Large intestine (tissue), 3 donors: ENCODE data around the gene ERVFRD-1. TPM values are rescaled to one million over a fixed set of nuclear protein-coding genes. Genes with fewer than 3 reads are reported as not detected.

Source experiments
- DNase-seq, 2 donors: peaks; one replicate each; pipeline versions ENCODE4 v3.0.0 to v3.0.0-alpha.2; 2013
- H3K27ac ChIP-seq: one replicate; pipeline ENCODE4 v1.5.1; 2013; ENCODE audit warnings: low read length
- H3K27me3 ChIP-seq: 2 replicates; pipeline ENCODE4 v1.6.1; 2013; ENCODE audit warnings: low read length; ENCODE audit not compliant: control insufficient read depth, insufficient read depth
- H3K36me3 ChIP-seq: 2 replicates; pipeline ENCODE4 v1.6.1; 2013; ENCODE audit warnings: low read length; ENCODE audit not compliant: control insufficient read depth, insufficient read depth
- H3K4me1 ChIP-seq: one replicate; pipeline ENCODE4 v1.6.1; 2013; ENCODE audit warnings: low read length; ENCODE audit not compliant: control insufficient read depth, insufficient read depth
- H3K4me3 ChIP-seq: one replicate; pipeline ENCODE4 v1.5.1; 2013; ENCODE audit warnings: low read length
- H3K9me3 ChIP-seq: one replicate; pipeline ENCODE4 v1.6.1; 2013; ENCODE audit warnings: mild to moderate bottlenecking, low read depth, low read length, moderate library complexity; ENCODE audit not compliant: control insufficient read depth
- WGBS: methylation state at CpG from one replicate; pipeline ENCODE4 v1.1.5; 2013; ENCODE audit warnings: low lambda C conversion rate; ENCODE audit not compliant: insufficient coverage; 5-methylcytosine and 5-hydroxymethylcytosine counted together
- polyA plus RNA-seq: library from polyadenylated mRNA; unstranded; fragments of 120-200 nt; gene quantifications from one replicate; pipeline ENCODE4 v1.2.1, GENCODE V29; 2013

Gene ERVFRD-1
- polyA plus RNA-seq, 1 donor, result 1.3 TPM

- Histone ChIP-seq H3K27ac (peak overlapping the region; percentile 44), H3K4me1 (no peaks in the 10 kb centered on the region), H3K4me3 (no peak overlapping the region), H3K27me3 (no peaks in the 10 kb centered on the region), H3K9me3 (no peaks in the 10 kb centered on the region), H3K36me3 (no peaks in the 10 kb centered on the region)
- WGBS, result 84% methylated on average over 5 of the region's 10 CpGs
- peak; percentile 74 to 80 for DNase-seq
These were observed 32.2 kb upstream of the ERVFRD-1 start for GRCh38 chr6:11143394-11144371.

GRCh38 chr6:11142296-11143027, 30.9 kb upstream of the ERVFRD-1 start:
- Histone ChIP-seq H3K27ac (no peak overlapping the region), H3K36me3 (no peaks in the 10 kb centered on the region), H3K4me1 (no peaks in the 10 kb centered on the region), H3K9me3 (no peaks in the 10 kb centered on the region), H3K27me3 (no peaks in the 10 kb centered on the region), H3K4me3 (no peak overlapping the region)
- DNase-seq, result no peak
- WGBS, result 100% methylated on average over 2 of the region's 8 CpGs

GRCh38 chr6:11141295-11141694, 29.8 kb upstream of the ERVFRD-1 start:
- Histone ChIP-seq H3K27ac (no peak overlapping the region), H3K4me3 (no peak overlapping the region), H3K9me3 (no peaks in the 10 kb centered on the region), H3K36me3 (no peaks in the 10 kb centered on the region), H3K27me3 (no peaks in the 10 kb centered on the region), H3K4me1 (no peaks in the 10 kb centered on the region)
- no peak for DNase-seq
- no CpG with 5 or more reads among the region's 3 CpGs for WGBS

- H3K36me3 ChIP-seq, result peaks cover 9% of the 10 kb centered on the region
- H3K4me3 ChIP-seq, result no peak overlapping the region
- H3K27ac ChIP-seq, result no peak overlapping the region
- 93% methylated on average over 2 of the region's 3 CpGs for WGBS
- DNase-seq, result no peak
- H3K4me1 ChIP-seq, result no peaks in the 10 kb centered on the region
- H3K9me3 ChIP-seq, result no peaks in the 10 kb centered on the region
- H3K27me3 ChIP-seq, result no peaks in the 10 kb centered on the region
These were observed 28.5 kb upstream of the ERVFRD-1 start for GRCh38 chr6:11140056-11140455.

GRCh38 chr6:11139051-11139960, 27.8 kb upstream of the ERVFRD-1 start:
- WGBS, result 100% methylated on average over 1 of the region's 3 CpGs
- H3K36me3 ChIP-seq, result peaks cover 12% of the 10 kb centered on the region

GRCh38 chr6:11136809-11137208, 25.3 kb upstream of the ERVFRD-1 start:
- H3K36me3 ChIP-seq, result peaks cover 13% of the 10 kb centered on the region
- no peak for DNase-seq
- H3K9me3 ChIP-seq, result no peaks in the 10 kb centered on the region
- no peak overlapping the region for H3K27ac ChIP-seq
- no peaks in the 10 kb centered on the region for H3K27me3 ChIP-seq
- H3K4me1 ChIP-seq, result no peaks in the 10 kb centered on the region
- H3K4me3 ChIP-seq, result no peak overlapping the region

More at GRCh38 chr6:11139051-11139960, 27.8 kb upstream of the ERVFRD-1 start:
- no peaks in the 10 kb centered on the region for H3K4me1 ChIP-seq
- no peak for DNase-seq
- H3K4me3 ChIP-seq, result no peak overlapping the region
- H3K9me3 ChIP-seq, result no peaks in the 10 kb centered on the region
- H3K27ac ChIP-seq, result no peak overlapping the region
- no peaks in the 10 kb centered on the region for H3K27me3 ChIP-seq

GRCh38 chr6:11133281-11133680, 21.8 kb upstream of the ERVFRD-1 start:
- Histone ChIP-seq H3K9me3 (no peaks in the 10 kb centered on the region), H3K4me3 (no peak overlapping the region), H3K36me3 (peaks cover 13% of the 10 kb centered on the region), H3K27ac (no peak overlapping the region), H3K27me3 (no peaks in the 10 kb centered on the region), H3K4me1 (no peaks in the 10 kb centered on the region)
- 93% methylated on average over 3 of the region's 5 CpGs for WGBS
- DNase-seq, result no peak

- no peak for DNase-seq
- no peak overlapping the region for H3K4me3 ChIP-seq
- WGBS, result 100% methylated on average over 2 of the region's 6 CpGs
- H3K36me3 ChIP-seq, result peaks cover 17% of the 10 kb centered on the region
- no peaks in the 10 kb centered on the region for H3K27me3 ChIP-seq
- H3K27ac ChIP-seq, result no peak overlapping the region
- no peaks in the 10 kb centered on the region for H3K9me3 ChIP-seq
- no peaks in the 10 kb centered on the region for H3K4me1 ChIP-seq
These were observed 20.8 kb upstream of the ERVFRD-1 start for GRCh38 chr6:11132194-11132888.

- Histone ChIP-seq H3K4me3 (no peak overlapping the region), H3K27me3 (no peaks in the 10 kb centered on the region), H3K36me3 (peaks cover 15% of the 10 kb centered on the region), H3K9me3 (no peaks in the 10 kb centered on the region), H3K4me1 (no peaks in the 10 kb centered on the region), H3K27ac (no peak overlapping the region)
- DNase-seq, result no peak
These were observed 19.1 kb upstream of the ERVFRD-1 start for GRCh38 chr6:11130605-11131004.
